Measurements from ENCODE around the gene FOLR1. TPM values are rescaled to one million over a fixed set of nuclear protein-coding genes. Genes with fewer than 3 reads are reported as not detected.
"Not testable (repeated sequence)": the region's sequence is repeated elsewhere in the genome, so short reads cannot be mapped to it uniquely, and the experiment has no call there.

Gene FOLR1
- 1 to 10 TPM in 1 of 2 donors, under 1 TPM in 1; 0.52 to 3.0 TPM for total RNA-seq

- intact Hi-C loops (cut with DNase I), result no loop called here
- ATAC-seq (no peak), DNase-seq (no peak)
- H3K4me1 ChIP-seq, result peaks cover 10% of the 10 kb centered on the region
- no peak within 1 kb of the TSS for H3K4me3 ChIP-seq
- no peak within 1 kb of the TSS for H3K27ac ChIP-seq
- TF ChIP-seq POLR2A (IDR thresholded peaks at IDR 0.05) (no peak), CTCF (IDR thresholded peaks at IDR 0.05) (no peak)
- 68 to 79% methylated on average over 2 to 5 of the region's 5 CpGs for WGBS, 2 donors
- H3K9me3 ChIP-seq, result no peaks in the 10 kb centered on the region
- H3K27me3 ChIP-seq, result no peaks in the 10 kb centered on the region
- no peaks in the 10 kb centered on the region for H3K36me3 ChIP-seq (replicated peaks in 1 of 2; ENCODE audit: insufficient read depth in 1 of 2, low read depth in 2 of 2)
Measured at GRCh38 chr11:72191961-72192381, at the start of gene FOLR1. Gene FOLR1, plus strand, starts transcription at chr11:72192140. Its CDS starts 34 bp downstream, at chr11:72192174.

- H3K4me3 ChIP-seq; H3K36me3 ChIP-seq (replicated peaks in 1 of 2; ENCODE audit: insufficient read depth in 1 of 2, low read depth in 2 of 2); H3K27me3 ChIP-seq; H3K4me1 ChIP-seq; DNase-seq; intact Hi-C loops (cut with DNase I); H3K27ac ChIP-seq; H3K9me3 ChIP-seq; ATAC-seq: not testable (repeated sequence)
- 83% methylated on average over 1 of the region's 1 CpG; no CpG with 5 or more reads in 1 of the 2 donors for WGBS, 2 donors
Measured at GRCh38 chr11:72142543-72142942, 49.4 kb upstream of the FOLR1 start.

GRCh38 chr11:72144807-72145565 lies 47.0 kb upstream of the FOLR1 start:
- intact Hi-C loops (cut with DNase I), result no loop called here
- peaks cover 3% of the 10 kb centered on the region for H3K4me1 ChIP-seq
- H3K36me3 ChIP-seq (replicated peaks in 1 of 2; ENCODE audit: insufficient read depth in 1 of 2, low read depth in 2 of 2), result no peaks in the 10 kb centered on the region
- WGBS, 2 donors, result 73 to 83% methylated on average over 4 of the region's 4 CpGs
- no peak overlapping the region for H3K4me3 ChIP-seq
- no peak overlapping the region for H3K27ac ChIP-seq
- no peaks in the 10 kb centered on the region for H3K27me3 ChIP-seq
- ATAC-seq (no peak), DNase-seq (no peak)
- no peak for TF ChIP-seq CTCF (IDR thresholded peaks at IDR 0.05)
- no peak for TF ChIP-seq POLR2A (IDR thresholded peaks at IDR 0.05)
- no peaks in the 10 kb centered on the region for H3K9me3 ChIP-seq

GRCh38 chr11:72146625-72147024 lies 45.3 kb upstream of the FOLR1 start:
- Histone ChIP-seq H3K27me3 (no peaks in the 10 kb centered on the region), H3K4me3 (no peak overlapping the region), H3K27ac (no peak overlapping the region), H3K36me3 (replicated peaks in 1 of 2; ENCODE audit: insufficient read depth in 1 of 2, low read depth in 2 of 2) (no peaks in the 10 kb centered on the region), H3K4me1 (peaks cover 3% of the 10 kb centered on the region), H3K9me3 (no peaks in the 10 kb centered on the region)
- TF ChIP-seq CTCF (IDR thresholded peaks at IDR 0.05) (no peak), POLR2A (IDR thresholded peaks at IDR 0.05) (no peak)
- no peak for DNase-seq
- no peak for ATAC-seq
- intact Hi-C loops (cut with DNase I), result no loop called here
- WGBS, 2 donors, result 38 to 52% methylated on average over 2 of the region's 2 CpGs

- no peak for DNase-seq
- Histone ChIP-seq H3K27ac (no peak overlapping the region), H3K4me3 (no peak overlapping the region), H3K36me3 (replicated peaks in 1 of 2; ENCODE audit: insufficient read depth in 1 of 2, low read depth in 2 of 2) (no peaks in the 10 kb centered on the region), H3K9me3 (no peaks in the 10 kb centered on the region), H3K4me1 (no peaks in the 10 kb centered on the region), H3K27me3 (no peaks in the 10 kb centered on the region)
- 60 to 68% methylated on average over 4 of the region's 4 CpGs for WGBS, 2 donors
- intact Hi-C loops (cut with DNase I), result no loop called here
- no peak for ATAC-seq
- TF ChIP-seq POLR2A (IDR thresholded peaks at IDR 0.05) (no peak), CTCF (IDR thresholded peaks at IDR 0.05) (no peak)
Measured at GRCh38 chr11:72150882-72151281, 41.1 kb upstream of the FOLR1 start.

GRCh38 chr11:72153874-72154273 lies 38.1 kb upstream of the FOLR1 start:
- H3K9me3 ChIP-seq; H3K27ac ChIP-seq; H3K27me3 ChIP-seq; DNase-seq; H3K36me3 ChIP-seq (replicated peaks in 1 of 2; ENCODE audit: insufficient read depth in 1 of 2, low read depth in 2 of 2); H3K4me3 ChIP-seq; H3K4me1 ChIP-seq; ATAC-seq; intact Hi-C loops (cut with DNase I): not testable (repeated sequence)
- 73 to 76% methylated on average over 6 of the region's 6 CpGs for WGBS, 2 donors

Data from body of pancreas (tissue), 4 donors.